Neural cell (in vitro differentiated cells): ENCODE results near the gene RBM20. TPM values are rescaled to one million over a fixed set of nuclear protein-coding genes. Genes with fewer than 3 reads are reported as not detected.

Source experiments
- H2AFZ ChIP-seq: fragments of 200-600, 300-800 bp; sonication (generic), shearing (Covaris generic); 2 replicates; pipeline ENCODE4 v1.6.0; 2014; ENCODE audit warnings: low read depth, mild to moderate bottlenecking, antibody characterized with exemption, low read length, moderate library complexity
- H3F3A ChIP-seq: fragments of 200-600 bp; shearing (Covaris generic); 2 replicates; pipeline ENCODE4 v1.6.1; 2016; ENCODE audit warnings: mild to moderate bottlenecking, moderate library complexity, mixed read lengths, antibody characterized with exemption, low read length; ENCODE audit not compliant: insufficient read depth, poor library complexity, severe bottlenecking
- H3K27ac ChIP-seq: fragments of 200-600, 300-800 bp; sonication (generic), shearing (Covaris generic); 2 replicates; pipeline ENCODE4 v1.5.1; 2014; ENCODE audit warnings: mild to moderate bottlenecking, low read length, moderate library complexity
- H3K27me3 ChIP-seq: fragments of 300-800, 200-600 bp; sonication (generic), shearing (Covaris generic); 2 replicates; pipeline ENCODE4 v1.6.0; 2014; ENCODE audit warnings: mild to moderate bottlenecking, low read depth, low read length, moderate library complexity; ENCODE audit not compliant: insufficient read depth
- H3K36me3 ChIP-seq: fragments of 300-800, 200-600 bp; sonication (generic), shearing (Covaris generic); 2 replicates; pipeline ENCODE4 v1.5.1; 2014; ENCODE audit warnings: mild to moderate bottlenecking, antibody characterized with exemption, low read length, moderate library complexity; ENCODE audit not compliant: insufficient read depth
- H3K4me2 ChIP-seq: fragments of 300-800, 200-600 bp; sonication (generic), shearing (Covaris generic); 2 replicates; pipeline ENCODE4 v1.6.0; 2014; ENCODE audit warnings: mild to moderate bottlenecking, low read length
- H3K4me3 ChIP-seq: fragments of 300-800, 200-600 bp; sonication (generic), shearing (Covaris generic); 2 replicates; pipeline ENCODE4 v1.5.1; 2014; ENCODE audit warnings: mild to moderate bottlenecking, low read length, moderate library complexity
- H3K79me2 ChIP-seq: fragments of 200-600 bp; shearing (Covaris generic); replicated peaks from 2 replicates; pipeline ENCODE4 v1.6.0; 2014; ENCODE audit warnings: mild to moderate bottlenecking, low read length, moderate library complexity; ENCODE audit not compliant: insufficient read depth
- H3K9ac ChIP-seq: fragments of 300-800, 200-600 bp; sonication (generic), shearing (Covaris generic); 2 replicates; pipeline ENCODE4 v1.6.1; 2016; ENCODE audit warnings: mild to moderate bottlenecking, low read length, mixed read lengths
- H3K9me2 ChIP-seq: fragments of 200-600 bp; shearing (Covaris generic); 2 replicates; pipeline ENCODE4 v1.6.1; 2016; ENCODE audit warnings: mild to moderate bottlenecking, low read length, mixed read lengths; ENCODE audit not compliant: insufficient read depth
- H3K9me3 ChIP-seq: fragments of 200-600, 300-800 bp; sonication (generic), shearing (Covaris generic); 2 replicates; pipeline ENCODE4 v1.6.1; 2016; ENCODE audit warnings: mild to moderate bottlenecking, mixed run types, low read length, moderate library complexity, mixed read lengths
- H4K20me1 ChIP-seq: fragments of 200-600 bp; shearing (Covaris generic); 2 replicates; pipeline ENCODE4 v1.6.1; 2016; ENCODE audit warnings: mild to moderate bottlenecking, mixed run types; ENCODE audit not compliant: insufficient read depth
- CTCF ChIP-seq: fragments of 450-650 bp; IDR thresholded peaks from 2 replicates; pipeline ENCODE4 v1.5.1; 2014; ENCODE audit warnings: antibody characterized with exemption, mild to moderate bottlenecking, moderate library complexity; ENCODE audit not compliant: poor library complexity, severe bottlenecking
- EZH2 ChIP-seq: fragments of 200-600, 300-800 bp; shearing (Covaris generic), sonication (generic); IDR thresholded peaks from 2 replicates; pipeline ENCODE4 v1.6.1; 2014; ENCODE audit warnings: antibody characterized with exemption, low read length, borderline replicate concordance, mild to moderate bottlenecking; ENCODE audit not compliant: insufficient read depth, poor library complexity, severe bottlenecking
- MXI1 ChIP-seq: fragments of 450-650 bp; conservative IDR thresholded peaks from 2 replicates; pipeline ENCODE4 v1.6.1; 2014; ENCODE audit warnings: antibody characterized with exemption, mild to moderate bottlenecking; ENCODE audit not compliant: poor library complexity, severe bottlenecking
- POLR2AphosphoS5 ChIP-seq: IDR thresholded peaks from 2 replicates; pipeline ENCODE4 v1.6.1; 2012
- REST ChIP-seq: IDR thresholded peaks from 2 replicates; pipeline ENCODE4 v1.6.1; 2012; ENCODE audit warnings: borderline replicate concordance
- SMC3 ChIP-seq: fragments of 450-650 bp; conservative IDR thresholded peaks from 2 replicates; pipeline ENCODE4 v1.6.1; 2014; ENCODE audit warnings: antibody characterized with exemption, mild to moderate bottlenecking, moderate library complexity; ENCODE audit not compliant: poor library complexity
- TAF1 ChIP-seq: IDR thresholded peaks from 2 replicates; pipeline ENCODE4 v1.6.1; 2012; ENCODE audit warnings: low read depth
- polyA plus RNA-seq: library from polyadenylated mRNA; depleted of rRNA; stranded (reverse); fragments of >200 nt; gene quantifications from 2 replicates; pipeline ENCODE4 v1.2.3, GENCODE V29; 2014

RBM20 gene
- polyA plus RNA-seq, 1 donor from 2014 or later = 0.07 TPM

- no peaks in the 10 kb centered on the region for H3K9me3 ChIP-seq
- H3K4me3 ChIP-seq = no peak overlapping the region
- no peaks in the 10 kb centered on the region for H3K36me3 ChIP-seq
- no peaks in the 10 kb centered on the region for H3K9me2 ChIP-seq
- H3K79me2 ChIP-seq = no peaks in the 10 kb centered on the region
- no peaks in the 10 kb centered on the region for H3F3A ChIP-seq
- no peak overlapping the region for H3K27ac ChIP-seq
- no peak overlapping the region for H3K9ac ChIP-seq
- no peak overlapping the region for H3K4me2 ChIP-seq
- no peaks in the 10 kb centered on the region for H4K20me1 ChIP-seq
- no peak for TF ChIP-seq TAF1
- no peak for TF ChIP-seq MXI1
- TF ChIP-seq CTCF = no peak
- H2AFZ ChIP-seq = no peak overlapping the region
- peaks cover 22% of the 10 kb centered on the region for H3K27me3 ChIP-seq
These were observed 6.1 kb downstream of the RBM20 start for GRCh38 chr10:110650265-110650668.

- H3K9me2 ChIP-seq = no peaks in the 10 kb centered on the region
- H3K36me3 ChIP-seq = no peaks in the 10 kb centered on the region
- H4K20me1 ChIP-seq = no peaks in the 10 kb centered on the region
- H3K27me3 ChIP-seq = peaks cover 12% of the 10 kb centered on the region
- no peak overlapping the region for H2AFZ ChIP-seq
- no peak overlapping the region for H3K4me3 ChIP-seq
- no peak overlapping the region for H3K27ac ChIP-seq
- H3K4me2 ChIP-seq = no peak overlapping the region
- no peak for TF ChIP-seq POLR2AphosphoS5
- TF ChIP-seq REST = no peak
- TF ChIP-seq CTCF = no peak
- TF ChIP-seq MXI1 = no peak
- no peak for TF ChIP-seq EZH2
- TF ChIP-seq TAF1 = no peak
- TF ChIP-seq SMC3 = no peak
- no peaks in the 10 kb centered on the region for H3K9me3 ChIP-seq
- no peak overlapping the region for H3K9ac ChIP-seq
- H3K79me2 ChIP-seq = no peaks in the 10 kb centered on the region
- no peaks in the 10 kb centered on the region for H3F3A ChIP-seq
These were observed 7.2 kb downstream of the RBM20 start for GRCh38 chr10:110651044-110651958.
